Gastrocnemius medialis (tissue), 4 donors: ENCODE results near the gene AMIGO3. TPM values are rescaled to one million over a fixed set of nuclear protein-coding genes. Genes with fewer than 3 reads are reported as not detected.

Experiments
- ATAC-seq, 2 donors: fragments of 150-250 bp; one replicate each; pipeline ENCODE4 v1.9.1; 2016
- DNase-seq, 2 donors: peaks; one replicate each; pipeline ENCODE4 v3.0.0-alpha.2; 2019
- H3K27ac ChIP-seq, 4 donors: fragments of 200-600 bp; sonication (generic); 1 replicate in 1 of 4; 2 replicates in 3 of 4; pipeline ENCODE4 v1.5.1; 2016 to 2018; ENCODE audit warnings: mild to moderate bottlenecking in 2 of 4, moderate library complexity in 1 of 4
- H3K27me3 ChIP-seq, 3 donors: fragments of 200-600 bp; sonication (generic) in 2 of 3; 1 replicate in 1 of 3; 2 replicates in 2 of 3; pipeline versions ENCODE4 v1.5.1 to v1.6.0; 2016 to 2019; ENCODE audit warnings: mild to moderate bottlenecking in 1 of 3, moderate library complexity in 1 of 3
- H3K36me3 ChIP-seq, 2 donors: fragments of 200-600 bp; sonication (generic) in 1 of 2; one replicate each; pipeline ENCODE4 v1.5.1; 2017 to 2018
- H3K4me1 ChIP-seq, 2 donors: fragments of 200-600 bp; sonication (generic) in 1 of 2; one replicate each; pipeline ENCODE4 v1.5.1; 2016 to 2017; ENCODE audit warnings: mild to moderate bottlenecking in 2 of 2
- H3K4me3 ChIP-seq, 4 donors: fragments of 200-600 bp; sonication (generic) in 3 of 4; 1 replicate in 1 of 4; 2 replicates in 3 of 4; pipeline ENCODE4 v1.5.1; 2016 to 2019; ENCODE audit warnings: mild to moderate bottlenecking in 2 of 4
- H3K9me3 ChIP-seq, 3 donors: fragments of 200-600 bp; sonication (generic) in 2 of 3; 1 replicate in 1 of 3; 2 replicates in 2 of 3; pipeline ENCODE4 v1.5.1; 2016 to 2019
- POLR2A ChIP-seq, 2 donors: fragments of 450-650 bp; IDR thresholded peaks; one replicate each; pipeline ENCODE4 v1.6.1; 2017; ENCODE audit warnings: antibody characterized with exemption in 2 of 2, mild to moderate bottlenecking in 2 of 2, moderate library complexity in 2 of 2
- in situ Hi-C, 4 donors: fragments of 200-750 bp; cut with MboI; loops; one replicate each; pipeline versions ENCODE4 v1.15.0 to v1.8.0; 2017; ENCODE audit warnings: low sequenced_read_pairs in 4 of 4
- intact Hi-C: fragments of 100-400 bp; cut with DNase I; formaldehyde crosslinking; loops from one replicate; pipeline ENCODE4 v1.15.1; 2023; ENCODE audit warnings: low total_unique reads
- total RNA-seq, 4 donors: library from RNA; depleted of rRNA; stranded (reverse); fragments of >200 nt; gene quantifications; one replicate each; pipeline versions ENCODE4 v1.1.0 to v1.2.3, GENCODE V29; 2016
- TF ChIP-seq, protein P1 (sequence below), 5 experiments: fragments of 450-650 bp in 3 of 5; fragments of 200-600 bp in 2 of 5; sonication (generic) in 2 of 5; IDR thresholded peaks in 4 of 5; conservative IDR thresholded peaks in 1 of 5; 1 replicate in 4 of 5; 2 replicates in 1 of 5; pipeline ENCODE4 v1.5.1; 2016 to 2019; ENCODE audit warnings: antibody characterized with exemption in 5 of 5, mild to moderate bottlenecking in 3 of 5, moderate library complexity in 3 of 5

Gene AMIGO3
- total RNA-seq, 4 donors from 2014 or later, result 0.10 to 0.76 (median 0.42) TPM; not detected in 1

GRCh38 chr3:49711489-49711888, 8.0 kb downstream of the AMIGO3 start:
- no peak for TF ChIP-seq POLR2A (IDR thresholded peaks at IDR 0.05)
- TF ChIP-seq, protein P1, sequence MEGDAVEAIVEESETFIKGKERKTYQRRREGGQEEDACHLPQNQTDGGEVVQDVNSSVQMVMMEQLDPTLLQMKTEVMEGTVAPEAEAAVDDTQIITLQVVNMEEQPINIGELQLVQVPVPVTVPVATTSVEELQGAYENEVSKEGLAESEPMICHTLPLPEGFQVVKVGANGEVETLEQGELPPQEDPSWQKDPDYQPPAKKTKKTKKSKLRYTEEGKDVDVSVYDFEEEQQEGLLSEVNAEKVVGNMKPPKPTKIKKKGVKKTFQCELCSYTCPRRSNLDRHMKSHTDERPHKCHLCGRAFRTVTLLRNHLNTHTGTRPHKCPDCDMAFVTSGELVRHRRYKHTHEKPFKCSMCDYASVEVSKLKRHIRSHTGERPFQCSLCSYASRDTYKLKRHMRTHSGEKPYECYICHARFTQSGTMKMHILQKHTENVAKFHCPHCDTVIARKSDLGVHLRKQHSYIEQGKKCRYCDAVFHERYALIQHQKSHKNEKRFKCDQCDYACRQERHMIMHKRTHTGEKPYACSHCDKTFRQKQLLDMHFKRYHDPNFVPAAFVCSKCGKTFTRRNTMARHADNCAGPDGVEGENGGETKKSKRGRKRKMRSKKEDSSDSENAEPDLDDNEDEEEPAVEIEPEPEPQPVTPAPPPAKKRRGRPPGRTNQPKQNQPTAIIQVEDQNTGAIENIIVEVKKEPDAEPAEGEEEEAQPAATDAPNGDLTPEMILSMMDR (IDR thresholded peaks at IDR 0.05 in 4 of 5, conservative IDR thresholded peaks at IDR 0.05 in 1 of 5), result no peak
- DNase-seq, result peak in 1 of 2 donors; percentile 7
- H3K36me3 ChIP-seq, result peaks cover 0 to 26% of the 10 kb centered on the region in 2 donors
- ATAC-seq, result no peak
- in situ Hi-C loops (no loop called here), intact Hi-C loops (no loop called here)
- no peak overlapping the region for H3K4me3 ChIP-seq
- no peaks in the 10 kb centered on the region for H3K9me3 ChIP-seq
- H3K4me1 ChIP-seq, result peaks cover 7 to 22% of the 10 kb centered on the region in 2 donors
- H3K27ac ChIP-seq, result no peak overlapping the region
- H3K27me3 ChIP-seq, result no peaks in the 10 kb centered on the region

DNA sequence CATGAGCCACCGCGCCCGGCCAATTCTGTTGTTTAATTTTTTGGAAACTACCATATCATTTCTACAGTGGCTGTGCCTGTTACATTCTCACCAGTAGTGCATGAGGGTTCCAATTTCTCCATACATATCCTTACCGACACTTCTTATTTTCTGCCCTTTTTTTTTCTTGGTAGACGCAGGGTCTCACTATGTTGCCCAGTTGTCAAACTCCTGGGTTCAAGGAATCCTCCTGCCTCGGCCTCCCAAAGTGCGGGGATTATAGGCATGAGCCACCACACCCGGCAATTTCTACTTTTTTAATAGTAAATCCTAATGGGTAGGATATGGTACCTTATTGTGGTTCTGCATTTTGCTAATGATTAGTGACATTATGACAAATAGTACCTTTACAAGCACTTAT, 9.6 kb downstream of the AMIGO3 start:
- in situ Hi-C loops, result no loop called here
- no peak overlapping the region for H3K27ac ChIP-seq
- H3K9me3 ChIP-seq, result no peaks in the 10 kb centered on the region
- peaks cover 5 to 14% of the 10 kb centered on the region in 2 donors for H3K4me1 ChIP-seq
- H3K27me3 ChIP-seq, result no peaks in the 10 kb centered on the region
- TF ChIP-seq, protein P1 (IDR thresholded peaks at IDR 0.05 in 4 of 5, conservative IDR thresholded peaks at IDR 0.05 in 1 of 5), result no peak
- no peak for TF ChIP-seq POLR2A (IDR thresholded peaks at IDR 0.05)
- DNase-seq, result no peak
- no peak overlapping the region for H3K4me3 ChIP-seq
- intact Hi-C loops, result no loop called here
- ATAC-seq, result no peak
- peaks cover 0 to 34% of the 10 kb centered on the region in 2 donors for H3K36me3 ChIP-seq

DNA sequence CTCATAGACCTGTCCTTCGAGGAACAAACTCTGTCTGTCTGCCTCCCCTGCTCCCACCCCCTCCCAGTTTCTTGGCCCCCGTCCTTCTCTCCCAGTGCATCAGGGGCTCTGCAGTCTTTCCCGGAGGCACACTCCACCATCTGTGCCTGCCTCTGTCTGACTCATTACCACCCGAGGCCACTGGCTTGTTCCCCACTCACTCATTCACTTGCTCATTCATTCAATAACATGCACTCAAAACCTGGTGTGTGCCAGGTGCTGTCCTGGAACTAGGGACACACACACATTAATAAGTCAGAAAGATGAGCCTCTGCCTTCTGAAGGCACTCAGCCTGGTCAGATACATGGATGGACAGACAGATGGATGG, 12.4 kb downstream of the AMIGO3 start:
- in situ Hi-C loops (no loop called here), intact Hi-C loops (no loop called here)
- Histone ChIP-seq H3K36me3 (peaks cover 0 to 52% of the 10 kb centered on the region in 2 donors), H3K4me1 (no peaks in the 10 kb centered on the region), H3K4me3 (no peak overlapping the region), H3K9me3 (no peaks in the 10 kb centered on the region), H3K27me3 (no peaks in the 10 kb centered on the region), H3K27ac (no peak overlapping the region)
- DNase-seq (no peak), ATAC-seq (no peak)
- TF ChIP-seq, protein P1 (IDR thresholded peaks at IDR 0.05 in 4 of 5, conservative IDR thresholded peaks at IDR 0.05 in 1 of 5), result no peak

DNA sequence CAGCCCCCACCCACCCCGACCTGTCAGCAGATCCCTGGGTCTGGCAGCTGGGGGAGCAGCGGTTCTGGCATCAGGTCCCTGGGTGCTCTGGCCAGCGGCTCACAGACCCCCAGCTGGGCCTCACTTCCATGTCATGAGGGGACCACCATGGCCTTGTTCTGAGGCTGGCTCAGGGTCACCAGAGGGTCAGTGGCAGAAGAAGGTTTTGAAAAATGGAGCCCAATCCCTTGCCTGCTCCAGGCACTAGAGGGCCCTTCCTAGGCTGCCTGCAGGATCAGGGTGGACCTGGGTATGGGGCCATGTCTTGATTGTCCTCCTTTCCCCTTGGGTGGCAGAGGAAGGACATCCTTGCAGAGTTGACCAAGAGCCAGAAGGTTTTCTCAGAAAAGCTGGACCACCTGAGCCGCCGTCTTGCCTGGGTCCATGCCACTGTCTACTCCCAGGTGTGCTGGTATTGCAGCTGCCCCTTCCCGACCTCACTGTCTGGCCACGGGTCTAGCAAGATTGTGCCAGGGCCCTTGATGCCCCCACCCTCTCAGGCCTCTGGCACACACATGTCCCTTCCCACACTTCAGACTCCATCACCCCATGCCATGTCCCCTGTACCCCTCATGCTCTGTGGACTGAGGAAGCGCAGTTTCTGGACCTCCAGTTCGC, 12.9 kb downstream of the AMIGO3 start:
- TF ChIP-seq, protein P1 (IDR thresholded peaks at IDR 0.05 in 4 of 5, conservative IDR thresholded peaks at IDR 0.05 in 1 of 5), result no peak
- no peak for TF ChIP-seq POLR2A (IDR thresholded peaks at IDR 0.05)
- Histone ChIP-seq H3K27me3 (no peaks in the 10 kb centered on the region), H3K36me3 (peaks cover 0 to 57% of the 10 kb centered on the region in 2 donors), H3K27ac (no peak overlapping the region), H3K4me1 (no peaks in the 10 kb centered on the region), H3K9me3 (no peaks in the 10 kb centered on the region), H3K4me3 (no peak overlapping the region)
- ATAC-seq (no peak), DNase-seq (no peak)
- intact Hi-C loops, result no loop called here
- in situ Hi-C loops, result no loop called here
